ENCODE data around the gene PPP1R37.
"Not testable (repeated sequence)": the region's sequence is repeated elsewhere in the genome, so short reads cannot be mapped to it uniquely, and the experiment has no call there.

Gene PPP1R37

DNA sequence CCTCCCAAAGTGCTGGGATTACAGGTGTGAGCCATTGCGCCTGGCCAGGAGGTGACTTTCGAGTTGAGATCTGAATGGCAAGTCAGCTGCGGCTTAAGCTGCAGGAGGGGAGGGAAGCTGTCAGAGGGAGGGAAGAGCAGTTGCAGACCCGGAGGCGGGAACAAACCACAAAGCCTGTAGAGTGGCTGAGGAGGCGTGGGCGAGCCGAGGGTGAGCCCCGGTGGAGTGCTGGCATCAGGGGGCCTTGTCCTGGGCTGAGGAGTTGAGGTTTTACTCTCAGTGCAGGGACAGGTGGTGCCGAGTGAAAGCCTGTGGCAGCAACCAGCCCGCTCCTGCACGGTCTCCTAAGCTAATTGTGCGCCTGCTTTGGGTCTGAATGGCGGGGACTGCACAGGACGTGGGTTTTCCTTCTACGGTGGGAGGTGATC, 24.2 kb downstream of the PPP1R37 start:
- Histone ChIP-seq H3K9me3 (no peaks in the 10 kb centered on the region), H3K36me3 (no peaks in the 10 kb centered on the region), H3K4me1 (peaks cover 0 to 32% (median 1%) of the 10 kb centered on the region in 4 donors), H3K4me3 (no peak overlapping the region), H3K27me3 (no peaks in the 10 kb centered on the region), H3K27ac (no peak overlapping the region)
- DNase-seq: no peak
- TF ChIP-seq, protein P1, sequence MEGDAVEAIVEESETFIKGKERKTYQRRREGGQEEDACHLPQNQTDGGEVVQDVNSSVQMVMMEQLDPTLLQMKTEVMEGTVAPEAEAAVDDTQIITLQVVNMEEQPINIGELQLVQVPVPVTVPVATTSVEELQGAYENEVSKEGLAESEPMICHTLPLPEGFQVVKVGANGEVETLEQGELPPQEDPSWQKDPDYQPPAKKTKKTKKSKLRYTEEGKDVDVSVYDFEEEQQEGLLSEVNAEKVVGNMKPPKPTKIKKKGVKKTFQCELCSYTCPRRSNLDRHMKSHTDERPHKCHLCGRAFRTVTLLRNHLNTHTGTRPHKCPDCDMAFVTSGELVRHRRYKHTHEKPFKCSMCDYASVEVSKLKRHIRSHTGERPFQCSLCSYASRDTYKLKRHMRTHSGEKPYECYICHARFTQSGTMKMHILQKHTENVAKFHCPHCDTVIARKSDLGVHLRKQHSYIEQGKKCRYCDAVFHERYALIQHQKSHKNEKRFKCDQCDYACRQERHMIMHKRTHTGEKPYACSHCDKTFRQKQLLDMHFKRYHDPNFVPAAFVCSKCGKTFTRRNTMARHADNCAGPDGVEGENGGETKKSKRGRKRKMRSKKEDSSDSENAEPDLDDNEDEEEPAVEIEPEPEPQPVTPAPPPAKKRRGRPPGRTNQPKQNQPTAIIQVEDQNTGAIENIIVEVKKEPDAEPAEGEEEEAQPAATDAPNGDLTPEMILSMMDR (IDR thresholded peaks at IDR 0.05): no peak
- intact Hi-C loops (cut with DNase I; ENCODE audit: low total_unique reads): no loop called here

DNA sequence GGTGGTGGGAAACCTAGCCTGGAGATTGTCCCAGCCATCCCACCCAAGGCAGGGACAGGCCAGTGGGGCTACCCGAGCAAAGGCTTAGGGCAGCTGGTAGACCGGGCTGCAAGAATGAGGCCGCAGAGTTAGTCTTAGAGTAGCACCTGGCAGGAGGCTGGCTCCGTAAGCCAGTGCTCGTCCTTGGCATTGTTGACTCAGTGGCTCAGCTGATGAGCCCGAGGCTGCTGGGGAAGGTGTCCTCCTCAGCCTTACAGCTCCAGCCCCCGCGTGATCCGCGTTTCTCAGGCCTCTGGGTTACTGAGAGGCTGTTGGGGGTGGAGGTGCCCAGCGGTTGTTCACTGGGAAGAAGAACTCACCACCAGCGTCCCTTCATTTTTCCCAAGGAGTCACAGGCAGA, 24.7 kb downstream of the PPP1R37 start:
- H3K4me3 ChIP-seq: no peak overlapping the region
- peaks cover 0 to 34% (median 1%) of the 10 kb centered on the region in 4 donors for H3K4me1 ChIP-seq
- TF ChIP-seq, protein P1 (IDR thresholded peaks at IDR 0.05): no peak
- H3K36me3 ChIP-seq: no peaks in the 10 kb centered on the region
- no peak for DNase-seq
- H3K27ac ChIP-seq: no peak overlapping the region
- no peaks in the 10 kb centered on the region for H3K9me3 ChIP-seq
- intact Hi-C loops (cut with DNase I; ENCODE audit: low total_unique reads): no loop called here
- H3K27me3 ChIP-seq: no peaks in the 10 kb centered on the region

DNA sequence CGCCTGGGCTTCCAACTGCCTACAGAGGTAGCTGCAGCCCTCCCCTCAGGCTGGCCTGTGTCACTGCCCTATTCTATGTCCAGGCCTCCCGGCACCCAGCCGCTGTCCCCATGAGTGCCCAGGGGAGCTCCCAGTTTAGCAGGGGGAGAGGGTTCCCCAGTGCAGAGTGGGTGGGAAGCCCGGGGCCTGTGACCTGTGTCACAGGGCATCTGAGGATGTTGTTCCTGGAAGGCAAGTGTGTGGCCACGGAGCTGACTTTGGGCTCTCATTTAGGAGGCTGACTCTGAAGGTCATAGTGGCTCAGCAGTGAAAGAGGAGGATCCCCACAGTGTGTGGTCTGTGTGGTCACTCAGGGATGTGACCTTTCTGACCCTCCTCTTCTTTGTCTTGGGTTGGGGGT, 25.1 kb downstream of the PPP1R37 start:
- H3K27me3 ChIP-seq: no peaks in the 10 kb centered on the region
- no peak overlapping the region for H3K27ac ChIP-seq
- no peaks in the 10 kb centered on the region for H3K9me3 ChIP-seq
- TF ChIP-seq, protein P1 (IDR thresholded peaks at IDR 0.05): no peak
- no peak overlapping the region for H3K4me3 ChIP-seq
- H3K36me3 ChIP-seq: no peaks in the 10 kb centered on the region
- H3K4me1 ChIP-seq: peaks cover 0 to 36% (median 1%) of the 10 kb centered on the region in 4 donors
- no peak for DNase-seq
- intact Hi-C loops (cut with DNase I; ENCODE audit: low total_unique reads): no loop called here

DNA sequence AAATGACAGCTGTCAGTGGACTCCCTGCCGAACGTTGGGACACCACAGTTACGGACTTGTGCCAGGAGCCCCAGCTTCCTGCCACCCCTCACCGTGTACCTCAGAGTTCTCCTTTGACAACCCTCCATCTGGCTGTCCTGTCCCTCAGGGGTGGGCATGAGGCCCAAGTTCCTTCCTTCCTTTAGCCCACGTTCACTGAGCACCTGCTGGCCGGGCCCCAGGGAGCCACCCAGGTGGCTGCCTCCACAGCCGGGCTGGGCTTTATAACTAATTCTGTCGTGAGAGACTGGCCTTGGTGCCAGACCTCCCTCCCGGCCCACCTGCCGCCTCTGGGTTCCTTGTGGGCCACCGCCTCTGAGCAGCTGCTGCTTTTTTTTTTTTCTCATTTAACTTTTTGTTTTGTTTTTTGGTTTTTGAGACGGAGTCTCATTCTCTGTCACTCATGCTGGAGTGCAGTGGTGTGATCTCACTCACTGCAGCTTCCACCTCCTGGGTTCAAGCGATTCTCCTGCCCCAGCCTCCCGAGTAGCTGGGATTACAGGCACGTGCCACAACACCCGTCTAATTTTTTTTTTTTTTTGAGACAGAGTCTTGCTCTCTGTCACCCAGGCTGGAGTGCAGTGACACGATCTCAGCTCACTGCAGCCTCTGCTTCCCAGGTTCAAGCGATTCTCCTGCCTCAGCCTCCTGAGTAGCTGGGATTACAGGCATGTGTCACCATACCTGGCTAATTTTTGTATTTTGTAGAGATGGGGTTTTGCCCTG, 25.8 kb downstream of the PPP1R37 start:
- H3K27me3 ChIP-seq; H3K27ac ChIP-seq; H3K4me3 ChIP-seq; intact Hi-C loops (cut with DNase I; ENCODE audit: low total_unique reads); DNase-seq; H3K36me3 ChIP-seq; H3K9me3 ChIP-seq: not testable (repeated sequence)
- H3K4me1 ChIP-seq: peaks cover 0 to 42% (median 1%) of the 10 kb centered on the region in 4 donors

DNA sequence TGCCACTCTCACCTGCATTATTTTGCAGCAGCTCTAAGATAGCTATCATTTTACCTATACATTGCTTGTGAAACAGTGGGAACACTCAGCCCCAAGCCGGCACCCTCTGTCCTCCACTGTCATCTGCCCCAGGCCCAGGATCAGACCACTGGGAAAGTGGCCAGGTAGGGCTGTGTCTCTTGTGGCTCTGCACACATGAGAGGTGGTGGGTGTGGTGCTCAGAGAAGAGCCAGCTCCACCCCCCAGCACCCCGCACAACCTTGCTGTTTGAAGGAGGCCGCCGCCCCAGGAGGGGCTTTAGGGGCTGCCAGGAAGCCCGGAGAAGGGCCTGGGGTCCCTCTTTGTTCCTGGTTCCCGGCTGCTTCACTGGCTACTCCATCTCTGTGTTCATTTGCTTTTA, 26.6 kb downstream of the PPP1R37 start:
- DNase-seq: no peak
- no peaks in the 10 kb centered on the region for H3K9me3 ChIP-seq
- intact Hi-C loops (cut with DNase I; ENCODE audit: low total_unique reads): no loop called here
- peaks cover 0 to 47% (median 1%) of the 10 kb centered on the region in 4 donors for H3K4me1 ChIP-seq
- no peaks in the 10 kb centered on the region for H3K36me3 ChIP-seq
- TF ChIP-seq, protein P1 (IDR thresholded peaks at IDR 0.05): no peak
- H3K27ac ChIP-seq: no peak overlapping the region
- no peaks in the 10 kb centered on the region for H3K27me3 ChIP-seq
- no peak overlapping the region for H3K4me3 ChIP-seq

DNA sequence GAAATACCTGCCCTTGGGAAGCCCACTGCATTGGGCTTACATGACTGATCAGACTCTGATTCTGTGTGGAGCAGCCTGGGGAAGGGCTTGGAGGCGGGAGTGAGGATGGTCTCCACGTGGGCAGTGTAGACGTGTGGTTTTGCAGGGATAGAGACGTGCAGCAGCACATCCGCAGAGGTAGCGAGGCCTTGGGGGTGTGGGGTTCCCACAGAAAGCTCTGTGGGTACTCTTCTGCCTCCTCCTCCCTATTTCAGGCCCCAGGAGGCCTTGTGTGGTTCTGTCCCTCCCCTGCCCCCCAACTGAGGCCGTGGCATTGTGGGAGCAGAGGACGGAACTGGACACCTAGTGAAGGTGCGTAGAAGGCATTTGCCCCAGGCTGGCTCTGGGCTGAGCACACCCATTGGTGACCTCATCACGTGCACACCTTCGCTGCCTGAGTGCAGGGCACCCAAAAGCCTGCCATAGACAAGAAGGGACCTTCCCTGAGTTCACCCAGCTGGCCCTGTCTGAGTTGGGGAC, 28.9 kb downstream of the PPP1R37 start:
- Histone ChIP-seq H3K27me3 (no peaks in the 10 kb centered on the region), H3K4me1 (peaks cover 0 to 47% (median 1%) of the 10 kb centered on the region in 4 donors), H3K9me3 (no peaks in the 10 kb centered on the region), H3K4me3 (no peak overlapping the region), H3K27ac (no peak overlapping the region), H3K36me3 (no peaks in the 10 kb centered on the region)
- intact Hi-C loops (cut with DNase I; ENCODE audit: low total_unique reads): no loop called here
- TF ChIP-seq, protein P1 (IDR thresholded peaks at IDR 0.05): no peak
- no peak for DNase-seq

Measured in tibial artery (tissue), 4 donors.